Activated T-helper 17 cell treated with anti-CD3 and anti-CD28 coated beads, Interleukin-2, amount 50 U/mL, for 72 hours (primary cell): ENCODE measurements around the gene UROS. TPM values are rescaled to one million over a fixed set of nuclear protein-coding genes. Genes with fewer than 3 reads are reported as not detected.

ENCODE experiments used
- ATAC-seq: fragments of 150-1000 bp; cut with Tn5 transposase; replicated peaks from 2 replicates; pipeline ENCODE4 v1.10.0; 2021; ENCODE audit warnings: mild to moderate bottlenecking, moderate library complexity
- H3K27ac Mint-ChIP-seq: one replicate; pipeline ENCODE4 v1.8.0; 2022; ENCODE audit warnings: mixed read lengths
- H3K27me3 Mint-ChIP-seq: one replicate; pipeline ENCODE4 v1.8.0; 2022; ENCODE audit warnings: mixed read lengths
- H3K36me3 Mint-ChIP-seq: one replicate; pipeline ENCODE4 v1.8.0; 2022; ENCODE audit warnings: low read depth, mild to moderate bottlenecking, mixed read lengths
- H3K4me1 Mint-ChIP-seq: one replicate; pipeline ENCODE4 v1.8.0; 2022; ENCODE audit warnings: mixed read lengths
- H3K4me3 Mint-ChIP-seq: one replicate; pipeline ENCODE4 v1.8.0; 2022; ENCODE audit warnings: mild to moderate bottlenecking, mixed read lengths
- H3K9me3 Mint-ChIP-seq: one replicate; pipeline ENCODE4 v1.8.0; 2022; ENCODE audit warnings: mixed read lengths
- total RNA-seq, 2 donors: library from RNA; stranded (reverse); gene quantifications; one replicate each; pipeline ENCODE4 v1.2.3, GENCODE V29; 2022

The UROS gene
- total RNA-seq, 2 donors from 2014 or later = 23.0 to 41.1 TPM

- H3K27me3 Mint-ChIP-seq = no peaks in the 10 kb centered on the region
- H3K9me3 Mint-ChIP-seq = no peaks in the 10 kb centered on the region
- H3K4me3 Mint-ChIP-seq = no peak overlapping the region
- peaks cover 45% of the 10 kb centered on the region for H3K36me3 Mint-ChIP-seq
- no peak for ATAC-seq
- H3K27ac Mint-ChIP-seq = no peak overlapping the region
- H3K4me1 Mint-ChIP-seq = no peaks in the 10 kb centered on the region
Measured at GRCh38 chr10:125815764-125816163, 7.3 kb downstream of the UROS start.

- H3K36me3 Mint-ChIP-seq = peaks cover 62% of the 10 kb centered on the region
- H3K27ac Mint-ChIP-seq = no peak overlapping the region
- ATAC-seq = no peak
- no peaks in the 10 kb centered on the region for H3K9me3 Mint-ChIP-seq
- H3K27me3 Mint-ChIP-seq = no peaks in the 10 kb centered on the region
- H3K4me3 Mint-ChIP-seq = no peak overlapping the region
- H3K4me1 Mint-ChIP-seq = peaks cover 3% of the 10 kb centered on the region
Measured at GRCh38 chr10:125812128-125812750, 10.8 kb downstream of the UROS start.

GRCh38 chr10:125811251-125811650 lies 11.8 kb downstream of the UROS start:
- H3K27ac Mint-ChIP-seq = no peak overlapping the region
- peaks cover 72% of the 10 kb centered on the region for H3K36me3 Mint-ChIP-seq
- no peak overlapping the region for H3K4me3 Mint-ChIP-seq
- H3K9me3 Mint-ChIP-seq = no peaks in the 10 kb centered on the region
- no peak for ATAC-seq
- no peaks in the 10 kb centered on the region for H3K27me3 Mint-ChIP-seq
- H3K4me1 Mint-ChIP-seq = peaks cover 3% of the 10 kb centered on the region

- H3K4me1 Mint-ChIP-seq = peaks cover 3% of the 10 kb centered on the region
- ATAC-seq = no peak
- no peak overlapping the region for H3K4me3 Mint-ChIP-seq
- H3K27me3 Mint-ChIP-seq = no peaks in the 10 kb centered on the region
- H3K9me3 Mint-ChIP-seq = no peaks in the 10 kb centered on the region
- peaks cover 56% of the 10 kb centered on the region for H3K36me3 Mint-ChIP-seq
- no peak overlapping the region for H3K27ac Mint-ChIP-seq
Measured at GRCh38 chr10:125808047-125808446, 15.0 kb downstream of the UROS start.

- Mint-ChIP-seq H3K4me3 (no peak overlapping the region), H3K27ac (no peak overlapping the region), H3K4me1 (peaks cover 3% of the 10 kb centered on the region), H3K27me3 (no peaks in the 10 kb centered on the region), H3K9me3 (no peaks in the 10 kb centered on the region), H3K36me3 (peaks cover 30% of the 10 kb centered on the region)
- ATAC-seq = no peak
Measured at GRCh38 chr10:125802739-125803138, 20.3 kb downstream of the UROS start.

GRCh38 chr10:125802131-125802530 lies 20.9 kb downstream of the UROS start:
- Mint-ChIP-seq H3K27me3 (no peaks in the 10 kb centered on the region), H3K4me3 (no peak overlapping the region), H3K36me3 (peaks cover 24% of the 10 kb centered on the region), H3K9me3 (no peaks in the 10 kb centered on the region), H3K4me1 (no peaks in the 10 kb centered on the region), H3K27ac (no peak overlapping the region)
- ATAC-seq = no peak

GRCh38 chr10:125801574-125801973 lies 21.5 kb downstream of the UROS start:
- no peaks in the 10 kb centered on the region for H3K4me1 Mint-ChIP-seq
- peaks cover 18% of the 10 kb centered on the region for H3K36me3 Mint-ChIP-seq
- H3K27ac Mint-ChIP-seq = no peak overlapping the region
- H3K9me3 Mint-ChIP-seq = no peaks in the 10 kb centered on the region
- H3K27me3 Mint-ChIP-seq = no peaks in the 10 kb centered on the region
- H3K4me3 Mint-ChIP-seq = no peak overlapping the region
- no peak for ATAC-seq

GRCh38 chr10:125799451-125800182 lies 23.4 kb downstream of the UROS start:
- Mint-ChIP-seq H3K27me3 (no peaks in the 10 kb centered on the region), H3K4me1 (no peaks in the 10 kb centered on the region), H3K4me3 (no peak overlapping the region), H3K9me3 (no peaks in the 10 kb centered on the region), H3K27ac (no peak overlapping the region), H3K36me3 (peaks cover 13% of the 10 kb centered on the region)
- ATAC-seq = no peak

- Mint-ChIP-seq H3K36me3 (peaks cover 28% of the 10 kb centered on the region), H3K9me3 (no peaks in the 10 kb centered on the region), H3K4me3 (no peak overlapping the region), H3K4me1 (no peaks in the 10 kb centered on the region), H3K27me3 (no peaks in the 10 kb centered on the region), H3K27ac (no peak overlapping the region)
- no peak for ATAC-seq
Measured at GRCh38 chr10:125797994-125798662, 24.9 kb downstream of the UROS start.

- ATAC-seq = no peak
- Mint-ChIP-seq H3K9me3 (no peaks in the 10 kb centered on the region), H3K27ac (no peak overlapping the region), H3K4me1 (no peaks in the 10 kb centered on the region), H3K27me3 (no peaks in the 10 kb centered on the region), H3K4me3 (no peak overlapping the region), H3K36me3 (peaks cover 34% of the 10 kb centered on the region)
Measured at GRCh38 chr10:125797424-125797823, 25.6 kb downstream of the UROS start.

- Mint-ChIP-seq H3K36me3 (peaks cover 47% of the 10 kb centered on the region), H3K27me3 (no peaks in the 10 kb centered on the region), H3K9me3 (no peaks in the 10 kb centered on the region), H3K27ac (no peak overlapping the region), H3K4me1 (no peaks in the 10 kb centered on the region), H3K4me3 (no peak overlapping the region)
- no peak for ATAC-seq
Measured at GRCh38 chr10:125795637-125796190, 27.3 kb downstream of the UROS start.

- no peaks in the 10 kb centered on the region for H3K9me3 Mint-ChIP-seq
- no peaks in the 10 kb centered on the region for H3K4me1 Mint-ChIP-seq
- H3K4me3 Mint-ChIP-seq = no peak overlapping the region
- no peak for ATAC-seq
- H3K27me3 Mint-ChIP-seq = no peaks in the 10 kb centered on the region
- H3K27ac Mint-ChIP-seq = no peak overlapping the region
- H3K36me3 Mint-ChIP-seq = peaks cover 49% of the 10 kb centered on the region
Measured at GRCh38 chr10:125795128-125795527, 27.9 kb downstream of the UROS start.

- H3K4me1 Mint-ChIP-seq = no peaks in the 10 kb centered on the region
- no peaks in the 10 kb centered on the region for H3K27me3 Mint-ChIP-seq
- peaks cover 52% of the 10 kb centered on the region for H3K36me3 Mint-ChIP-seq
- no peak for ATAC-seq
- H3K27ac Mint-ChIP-seq = no peak overlapping the region
- H3K9me3 Mint-ChIP-seq = no peaks in the 10 kb centered on the region
- no peak overlapping the region for H3K4me3 Mint-ChIP-seq
Measured at GRCh38 chr10:125792342-125793300, 30.4 kb downstream of the UROS start.
